HCT116 (cell line): Measurements from ENCODE around the gene S100PBP. TPM values are rescaled to one million over a fixed set of nuclear protein-coding genes. Genes with fewer than 3 reads are reported as not detected.

Source experiments
- ATAC-seq: fragments of 200-7000 bp; cut with Tn5 transposase; 2 replicates; pipeline ENCODE4 v1.9.1; 2020; ENCODE audit warnings: mild to moderate bottlenecking, moderate library complexity
- BruUV-seq: library from RNA; stranded (reverse); fragments of 400-500 nt; replicated peaks from 2 replicates; lab custom pipeline; 2021; lab: Mats Ljungman, UMichigan
- CTCF ChIA-PET: fragments of 300-600 bp; sonication (Branson Sonifier 250); formaldehyde crosslinking; loops from one replicate; lab custom pipeline; 2021; ENCODE audit warnings: antibody characterized with exemption; lab: Charles Lee
- POLR2A ChIA-PET: fragments of 300-600, 350-600 bp; sonication (Branson Sonifier 250); formaldehyde crosslinking; loops from one replicate; lab custom pipeline; 2021; ENCODE audit warnings: antibody characterized with exemption; lab: Charles Lee
- RAD21 ChIA-PET, 2 experiments: fragments of 300-600 bp; sonication (Branson Sonifier 250); formaldehyde crosslinking; loops; one replicate each; lab custom pipeline; 2023; ENCODE audit warnings: low total read pairs in 2 of 2; ENCODE audit not compliant: uncharacterized antibody in 2 of 2, unreplicated experiment in 2 of 2, low non-redundant PET in 1 of 2; lab: Charles Lee
- DNase-seq: peaks from one replicate; pipeline ENCODE4 v3.0.0-alpha.2; 2010; ENCODE audit warnings: low read depth, low spot score
- H2AFZ ChIP-seq: fragments of 200-600 bp; shearing (Covaris generic), sonication (generic); 2 replicates; pipeline ENCODE4 v1.6.1; 2017; ENCODE audit warnings: low read depth, mixed run types, mixed read lengths, antibody characterized with exemption, low read length; ENCODE audit not compliant: poor library complexity, severe bottlenecking
- H3K27ac ChIP-seq: 2 replicates; pipeline ENCODE4 v1.5.1; 2012; ENCODE audit warnings: low read depth, low read length
- H3K27me3 ChIP-seq: fragments of 200-600 bp; sonication (generic); 2 replicates; pipeline ENCODE4 v1.6.1; 2016; ENCODE audit warnings: mixed run types, low read length, mixed read lengths; ENCODE audit not compliant: insufficient read depth
- H3K36me3 ChIP-seq, 2 experiments: fragments of 200-500 bp in 1 of 2; fragments of 200-600 bp in 1 of 2; sonication (Bioruptor generic) in 1 of 2; sonication (generic) in 1 of 2; 2 replicates each; pipeline versions ENCODE4 v1.5.1 to v1.6.1; 2014 to 2016; ENCODE audit warnings: low read length in 2 of 2, inconsistent platforms in 1 of 2, mixed read lengths in 1 of 2, mixed run types in 1 of 2; ENCODE audit not compliant: insufficient read depth in 2 of 2, control insufficient read depth in 1 of 2
- H3K4me1 ChIP-seq, 2 experiments: fragments of 200-600 bp in 1 of 2; sonication (generic) in 1 of 2; 2 replicates each; pipeline versions ENCODE4 v1.5.1 to v1.6.1; 2012 to 2017; ENCODE audit warnings: low read length in 2 of 2, inconsistent platforms in 1 of 2, mild to moderate bottlenecking in 1 of 2, mixed read lengths in 1 of 2, mixed run types in 1 of 2, moderate library complexity in 1 of 2; ENCODE audit not compliant: insufficient read depth in 2 of 2, control insufficient read depth in 1 of 2
- H3K4me2 ChIP-seq: fragments of 200-600 bp; sonication (generic); 2 replicates; pipeline ENCODE4 v1.6.1; 2017; ENCODE audit warnings: mixed run types, low read length, mixed read lengths
- H3K4me3 ChIP-seq, 2 experiments: fragments of 200-600 bp in 1 of 2; sonication (generic) in 1 of 2; replicated peaks in 1 of 2; 2 replicates each; pipeline ENCODE4 v1.5.1; 2011 to 2016; ENCODE audit warnings: low read length in 2 of 2, control low read depth in 1 of 2, low read depth in 1 of 2, mild to moderate bottlenecking in 1 of 2, mixed read lengths in 1 of 2, mixed run types in 1 of 2
- H3K79me2 ChIP-seq: fragments of 200-600 bp; sonication (generic); 2 replicates; pipeline ENCODE4 v1.6.1; 2017; ENCODE audit warnings: mild to moderate bottlenecking, mixed run types, low read length, moderate library complexity, mixed read lengths; ENCODE audit not compliant: insufficient read depth
- H3K9ac ChIP-seq: fragments of 200-600 bp; sonication (generic); 2 replicates; pipeline ENCODE4 v1.6.1; 2016; ENCODE audit warnings: low read length, mixed read lengths
- H3K9me2 ChIP-seq: fragments of 200-600 bp; sonication (generic), shearing (Covaris generic); 2 replicates; pipeline ENCODE4 v1.6.1; 2017; ENCODE audit warnings: mixed run types, mild to moderate bottlenecking, moderate library complexity; ENCODE audit not compliant: insufficient read depth
- H3K9me3 ChIP-seq, 2 experiments: fragments of 200-500 bp in 1 of 2; fragments of 200-600 bp in 1 of 2; sonication (Bioruptor generic) in 1 of 2; sonication (generic) in 1 of 2; 2 replicates each; pipeline ENCODE4 v1.6.1; 2014 to 2017; ENCODE audit warnings: low read length in 2 of 2, mixed read lengths in 2 of 2, inconsistent platforms in 1 of 2, low read depth in 1 of 2, mild to moderate bottlenecking in 1 of 2, mixed run types in 1 of 2, moderate library complexity in 1 of 2; ENCODE audit not compliant: control insufficient read depth in 1 of 2, insufficient read depth in 1 of 2
- H4K20me1 ChIP-seq: fragments of 200-600 bp; sonication (generic), shearing (Covaris generic); 2 replicates; pipeline ENCODE4 v1.6.1; 2017; ENCODE audit warnings: mixed run types, mild to moderate bottlenecking, moderate library complexity; ENCODE audit not compliant: insufficient read depth
- CBX3 ChIP-seq: IDR thresholded peaks from 2 replicates; pipeline ENCODE4 v1.6.1; 2012; ENCODE audit warnings: low read depth
- CTCF ChIP-seq, 3 experiments: fragments of 200-600 bp in 1 of 3; sonication (generic) in 1 of 3; IDR thresholded peaks in 2 of 3; conservative IDR thresholded peaks in 1 of 3; 2 replicates each; pipeline ENCODE4 v1.5.1; 2012 to 2017; ENCODE audit warnings: low read depth in 2 of 3, low read length in 2 of 3, antibody characterized with exemption in 1 of 3, borderline replicate concordance in 1 of 3, control low read depth in 1 of 3, mild to moderate bottlenecking in 1 of 3, mixed read lengths in 1 of 3, mixed run types in 1 of 3, moderate library complexity in 1 of 3; ENCODE audit not compliant: insufficient read depth in 1 of 3
- POLR2AphosphoS5 ChIP-seq: IDR thresholded peaks from 2 replicates; pipeline ENCODE4 v1.6.1; 2011; ENCODE audit warnings: mild to moderate bottlenecking, low read depth, low read length, moderate library complexity
- YY1 ChIP-seq: IDR thresholded peaks from 2 replicates; pipeline ENCODE4 v1.6.1; 2011; ENCODE audit warnings: low read length, low read depth, moderate library complexity, mild to moderate bottlenecking; ENCODE audit not compliant: insufficient replicate concordance; ENCODE audit errors: extremely low read depth
- intact Hi-C: fragments of 100-400 bp; cut with micrococcal nuclease; formaldehyde crosslinking; loops from 2 replicates; pipeline ENCODE4 v1.10.0; 2022
- total RNA-seq: library from RNA; stranded (reverse); gene quantifications from one replicate; pipeline ENCODE4 v1.2.1, GENCODE V29; 2021; ENCODE audit not compliant: unreplicated experiment
- TF ChIP-seq, protein P1 (sequence below): IDR thresholded peaks from 2 replicates; pipeline ENCODE4 v1.6.1; 2011; ENCODE audit warnings: mild to moderate bottlenecking, low read length, moderate library complexity; ENCODE audit not compliant: insufficient replicate concordance; ENCODE audit errors: extremely low read depth

S100PBP gene
- total RNA-seq, 1 experiment from 2014 or later: 38.2 TPM

DNA sequence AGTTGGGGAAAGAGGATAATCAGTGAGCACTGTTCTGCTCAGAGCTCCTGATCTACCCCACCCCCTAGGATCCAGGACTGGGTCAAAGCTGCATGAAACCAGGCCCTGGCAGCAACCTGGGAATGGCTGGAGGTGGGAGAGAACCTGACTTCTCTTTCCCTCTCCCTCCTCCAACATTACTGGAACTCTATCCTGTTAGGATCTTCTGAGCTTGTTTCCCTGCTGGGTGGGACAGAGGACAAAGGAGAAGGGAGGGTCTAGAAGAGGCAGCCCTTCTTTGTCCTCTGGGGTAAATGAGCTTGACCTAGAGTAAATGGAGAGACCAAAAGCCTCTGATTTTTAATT, 43.0 kb upstream of the S100PBP start:
- Histone ChIP-seq H2AFZ (no peak overlapping the region), H4K20me1 (no peaks in the 10 kb centered on the region), H3K9me3 (no peaks in the 10 kb centered on the region), H3K4me3 (no peak overlapping the region), H3K79me2 (no peaks in the 10 kb centered on the region), H3K4me1 (peaks cover 11 to 27% of the 10 kb centered on the region in 2 experiments), H3K9ac (no peak overlapping the region), H3K27ac (peak overlapping the region; percentile 13)
- BruUV-seq: no TSS peak
- intact Hi-C loops: no loop called here
- ChIA-PET RAD21 (interaction anchor here (0.6 to 8.0 kb wide), 3 partner anchors 62 to 65 kb away, joined by 3 to 41 read pairs (median 31); no protein-coding TSS in a partner anchor), CTCF (interaction anchor here (0.9 to 5.4 kb wide), 4 partner anchors 43 to 253 kb away, joined by 3 to 108 read pairs (median 5); no protein-coding TSS in a partner anchor)
- no peak for TF ChIP-seq YY1
- no peak for TF ChIP-seq CTCF (IDR thresholded peaks at IDR 0.05 in 2 of 3, conservative IDR thresholded peaks at IDR 0.05 in 1 of 3; ENCODE audit: borderline replicate concordance in 1 of 3, insufficient read depth in 1 of 3, low read depth in 2 of 3, low read length in 2 of 3)
- TF ChIP-seq, protein P1, sequence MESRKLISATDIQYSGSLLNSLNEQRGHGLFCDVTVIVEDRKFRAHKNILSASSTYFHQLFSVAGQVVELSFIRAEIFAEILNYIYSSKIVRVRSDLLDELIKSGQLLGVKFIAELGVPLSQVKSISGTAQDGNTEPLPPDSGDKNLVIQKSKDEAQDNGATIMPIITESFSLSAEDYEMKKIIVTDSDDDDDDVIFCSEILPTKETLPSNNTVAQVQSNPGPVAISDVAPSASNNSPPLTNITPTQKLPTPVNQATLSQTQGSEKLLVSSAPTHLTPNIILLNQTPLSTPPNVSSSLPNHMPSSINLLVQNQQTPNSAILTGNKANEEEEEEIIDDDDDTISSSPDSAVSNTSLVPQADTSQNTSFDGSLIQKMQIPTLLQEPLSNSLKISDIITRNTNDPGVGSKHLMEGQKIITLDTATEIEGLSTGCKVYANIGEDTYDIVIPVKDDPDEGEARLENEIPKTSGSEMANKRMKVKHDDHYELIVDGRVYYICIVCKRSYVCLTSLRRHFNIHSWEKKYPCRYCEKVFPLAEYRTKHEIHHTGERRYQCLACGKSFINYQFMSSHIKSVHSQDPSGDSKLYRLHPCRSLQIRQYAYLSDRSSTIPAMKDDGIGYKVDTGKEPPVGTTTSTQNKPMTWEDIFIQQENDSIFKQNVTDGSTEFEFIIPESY: no peak
- no peak for TF ChIP-seq CBX3
- 0 out of 2 replicates have a peak, but pooled peaks have one; percentile 6 for TF ChIP-seq POLR2AphosphoS5
- TF ChIP-seq, all 23 proteins: peak for 1
- POLR2A ChIA-PET: interaction anchor here (1.2 kb wide), 1 partner anchor 62 kb away, joined by 4 read pairs; no protein-coding TSS in a partner anchor
- peaks cover 26 to 30% of the 10 kb centered on the region in 2 experiments; a peak in 3 of 4 replicates for H3K36me3 ChIP-seq
- ATAC-seq (no peak), DNase-seq (no peak)
- H3K9me2 ChIP-seq: no peaks in the 10 kb centered on the region
- no peak overlapping the region for H3K4me2 ChIP-seq
- no peaks in the 10 kb centered on the region for H3K27me3 ChIP-seq
